T-helper 1 cell (primary cell): Measurements from ENCODE around the gene F5.

Experiments used
- DNase-seq, 5 donors: peaks; one replicate each; pipeline ENCODE4 v3.0.0-alpha.2; 2012 to 2020

Gene F5

GRCh38 chr1:169475806-169476387 lies 110.4 kb downstream of the F5 start:
- no peak for DNase-seq

GRCh38 chr1:169474302-169474995 lies 111.8 kb downstream of the F5 start:
- DNase-seq = no peak

- DNase-seq = no peak
Measured at GRCh38 chr1:169473347-169473746, 112.9 kb downstream of the F5 start.

GRCh38 chr1:169472738-169473137 lies 113.5 kb downstream of the F5 start:
- no peak for DNase-seq

- DNase-seq = no peak
Measured at GRCh38 chr1:169468982-169469381, 117.3 kb downstream of the F5 start.

- DNase-seq = peak in 1 of 5 donors; percentile 27
Measured at GRCh38 chr1:169466259-169467230, 119.7 kb downstream of the F5 start.

- no peak for DNase-seq
Measured at GRCh38 chr1:169465281-169465680, 121.0 kb downstream of the F5 start.
